Trophoblast cell (in vitro differentiated cells and primary cell): ENCODE results near the gene DZIP1L.

Experiments used
- DNase-seq, 2 donors: peaks; one replicate each; pipeline ENCODE4 v3.0.0-alpha.2; 2016
- H2AFZ ChIP-seq: 2 replicates; pipeline ENCODE4 v1.6.1; 2013; ENCODE audit warnings: low read length, moderate library complexity, mild to moderate bottlenecking; ENCODE audit not compliant: insufficient read depth, poor library complexity
- H2AK5ac ChIP-seq: 2 replicates; pipeline ENCODE4 v1.6.1; 2013; ENCODE audit warnings: mild to moderate bottlenecking, low read length
- H2BK120ac ChIP-seq: 2 replicates; pipeline ENCODE4 v1.6.1; 2013; ENCODE audit warnings: low read length, mild to moderate bottlenecking, moderate library complexity; ENCODE audit not compliant: insufficient read depth, poor library complexity
- H2BK12ac ChIP-seq: 2 replicates; pipeline ENCODE4 v1.6.1; 2013; ENCODE audit warnings: mild to moderate bottlenecking, low read length, moderate library complexity
- H2BK5ac ChIP-seq: 2 replicates; pipeline ENCODE4 v1.6.1; 2013; ENCODE audit warnings: low read length, low read depth, moderate library complexity, mild to moderate bottlenecking; ENCODE audit not compliant: poor library complexity
- H3K14ac ChIP-seq: 2 replicates; pipeline ENCODE4 v1.6.1; 2013; ENCODE audit warnings: mild to moderate bottlenecking, low read length
- H3K18ac ChIP-seq: 2 replicates; pipeline ENCODE4 v1.6.1; 2013; ENCODE audit warnings: mild to moderate bottlenecking, low read length
- H3K23ac ChIP-seq: 2 replicates; pipeline ENCODE4 v1.6.1; 2013; ENCODE audit warnings: low read length
- H3K27ac ChIP-seq: 2 replicates; pipeline ENCODE4 v1.5.1; 2013; ENCODE audit warnings: low read depth, mild to moderate bottlenecking, inconsistent platforms, low read length, moderate library complexity
- H3K27me3 ChIP-seq: 2 replicates; pipeline ENCODE4 v1.6.1; 2013; ENCODE audit warnings: inconsistent platforms, mild to moderate bottlenecking, low read length, moderate library complexity; ENCODE audit not compliant: insufficient read depth
- H3K36me3 ChIP-seq, 2 experiments: 1 replicate in 1 of 2; 2 replicates in 1 of 2; pipeline ENCODE4 v1.6.1; 2013; ENCODE audit warnings: low read length in 2 of 2, mild to moderate bottlenecking in 2 of 2, moderate library complexity in 1 of 2; ENCODE audit not compliant: insufficient read depth in 2 of 2, control insufficient read depth in 1 of 2
- H3K4ac ChIP-seq: 2 replicates; pipeline ENCODE4 v1.6.1; 2013; ENCODE audit warnings: low read depth, mild to moderate bottlenecking, low read length, moderate library complexity
- H3K4me1 ChIP-seq, 2 experiments: 1 replicate in 1 of 2; 2 replicates in 1 of 2; pipeline ENCODE4 v1.6.1; 2013; ENCODE audit warnings: low read length in 2 of 2, mild to moderate bottlenecking in 2 of 2, moderate library complexity in 1 of 2; ENCODE audit not compliant: insufficient read depth in 2 of 2, control insufficient read depth in 1 of 2
- H3K4me2 ChIP-seq: 2 replicates; pipeline ENCODE4 v1.6.1; 2013; ENCODE audit warnings: inconsistent platforms, mild to moderate bottlenecking, low read length, moderate library complexity
- H3K4me3 ChIP-seq: 2 replicates; pipeline ENCODE4 v1.5.1; 2013; ENCODE audit warnings: mild to moderate bottlenecking, low read depth, low read length, inconsistent platforms
- H3K79me1 ChIP-seq: one replicate; pipeline ENCODE4 v1.6.1; 2013; ENCODE audit warnings: low read length
- H3K79me2 ChIP-seq: 2 replicates; pipeline ENCODE4 v1.6.1; 2013; ENCODE audit warnings: low read length, mild to moderate bottlenecking; ENCODE audit not compliant: control insufficient read depth, insufficient read depth, poor library complexity
- H3K9ac ChIP-seq: 2 replicates; pipeline ENCODE4 v1.6.1; 2013; ENCODE audit warnings: mild to moderate bottlenecking, low read length
- H3K9me3 ChIP-seq: 2 replicates; pipeline ENCODE4 v1.6.1; 2013; ENCODE audit warnings: low read depth, mild to moderate bottlenecking, control low read depth, inconsistent platforms, low read length; ENCODE audit not compliant: insufficient read depth
- H4K12ac ChIP-seq: 2 replicates; pipeline ENCODE4 v1.6.1; 2013; ENCODE audit warnings: low read depth, mild to moderate bottlenecking, low read length, moderate library complexity
- H4K8ac ChIP-seq: 2 replicates; pipeline ENCODE4 v1.6.1; 2013; ENCODE audit warnings: low read depth, mild to moderate bottlenecking, low read length, moderate library complexity
- H4K91ac ChIP-seq: one replicate; pipeline ENCODE4 v1.6.1; 2013; ENCODE audit warnings: low read depth, mild to moderate bottlenecking, low read length, moderate library complexity
- WGBS: extraction: QIAGEN DNeasy Blood & Tissue Kit; methylation state at CpG from one replicate; pipeline ENCODE4 v1.1.7; 2013; ENCODE audit warnings: missing lambda C conversion rate; ENCODE audit not compliant: insufficient read length, insufficient coverage; ENCODE audit errors: extremely low coverage; 5-methylcytosine and 5-hydroxymethylcytosine counted together

DZIP1L gene

DNA sequence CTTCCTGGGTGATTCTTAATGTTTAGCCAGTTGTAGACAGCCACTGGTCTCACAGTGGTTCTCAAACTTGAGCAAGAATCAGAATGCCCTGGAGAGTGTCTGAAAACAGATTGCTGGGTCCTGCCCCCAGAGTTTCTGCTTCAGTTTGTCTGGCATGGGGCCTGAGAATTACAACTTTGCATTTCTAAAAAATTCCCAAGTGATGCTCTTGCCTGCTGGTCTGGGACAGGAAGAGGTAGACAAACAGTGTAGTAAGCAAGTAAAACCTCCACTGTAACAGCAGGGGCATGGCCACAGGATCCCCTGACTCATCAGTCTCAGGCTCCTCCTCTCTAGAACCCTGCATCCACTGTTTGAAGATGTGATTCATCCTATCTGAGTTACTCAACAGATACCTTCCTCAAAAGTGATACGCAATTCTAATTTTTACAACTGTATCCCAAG lies 36.5 kb downstream of the DZIP1L start:
- no peaks in the 10 kb centered on the region for H3K9me3 ChIP-seq
- H2AK5ac ChIP-seq = no peak overlapping the region
- H3K79me2 ChIP-seq = no peaks in the 10 kb centered on the region
- no peak overlapping the region for H2BK120ac ChIP-seq
- no peak overlapping the region for H4K8ac ChIP-seq
- H3K14ac ChIP-seq = no peak overlapping the region
- WGBS = no CpG with 5 or more reads among the region's 1 CpG
- peak in 1 of 2 donors; percentile 22 for DNase-seq
- no peak overlapping the region for H2BK12ac ChIP-seq
- peak overlapping the region; percentile 4 for H3K27ac ChIP-seq
- H3K27me3 ChIP-seq = no peaks in the 10 kb centered on the region
- no peak overlapping the region for H3K9ac ChIP-seq
- H2BK5ac ChIP-seq = no peak overlapping the region
- no peak overlapping the region for H4K12ac ChIP-seq
- no peak overlapping the region for H3K18ac ChIP-seq
- no peak overlapping the region for H2AFZ ChIP-seq
- no peak overlapping the region for H3K4ac ChIP-seq
- peaks cover 2 to 6% of the 10 kb centered on the region in 2 experiments for H3K36me3 ChIP-seq
- no peak overlapping the region for H4K91ac ChIP-seq
- H3K4me1 ChIP-seq = peaks cover 11 to 17% of the 10 kb centered on the region in 2 experiments
- no peak overlapping the region for H3K4me2 ChIP-seq
- peaks cover 2% of the 10 kb centered on the region for H3K79me1 ChIP-seq
- H3K23ac ChIP-seq = no peak overlapping the region
- no peak overlapping the region for H3K4me3 ChIP-seq

DNA sequence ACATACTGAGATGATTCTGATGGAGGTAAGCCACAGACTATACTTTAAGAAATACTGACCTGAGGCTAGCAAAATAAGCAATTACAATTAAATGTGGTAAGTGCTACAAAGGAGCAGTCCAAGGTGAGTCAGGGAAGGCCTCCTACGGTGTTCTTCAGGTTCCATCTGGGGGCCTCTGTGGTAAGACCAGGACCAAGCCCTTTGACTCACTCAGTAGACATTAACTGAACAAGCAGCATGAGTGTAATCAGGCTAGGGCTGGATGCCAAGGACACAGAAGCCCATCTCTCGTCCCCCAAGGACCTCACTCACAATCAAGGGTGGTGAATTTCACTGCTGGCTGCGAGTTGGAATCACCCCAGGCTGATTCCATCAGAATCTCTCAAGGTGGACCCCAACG lies 37.3 kb downstream of the DZIP1L start:
- Histone ChIP-seq H4K8ac (no peak overlapping the region), H3K27me3 (no peaks in the 10 kb centered on the region), H2AFZ (no peak overlapping the region), H2BK12ac (no peak overlapping the region), H3K14ac (no peak overlapping the region), H2AK5ac (no peak overlapping the region), H3K4me3 (no peak overlapping the region), H3K4me2 (no peak overlapping the region), H2BK120ac (no peak overlapping the region), H3K79me2 (no peaks in the 10 kb centered on the region), H3K79me1 (peaks cover 2% of the 10 kb centered on the region), H3K9ac (no peak overlapping the region), H3K4me1 (peaks cover 11 to 14% of the 10 kb centered on the region in 2 experiments), H3K9me3 (no peaks in the 10 kb centered on the region), H3K23ac (no peak overlapping the region), H3K4ac (no peak overlapping the region), H4K91ac (no peak overlapping the region), H3K27ac (no peak overlapping the region), H3K18ac (no peak overlapping the region), H2BK5ac (no peak overlapping the region), H3K36me3 (peaks cover 0 to 6% of the 10 kb centered on the region in 2 experiments), H4K12ac (no peak overlapping the region)
- no CpG with 5 or more reads among the region's 4 CpGs for WGBS
- no peak for DNase-seq

DNA sequence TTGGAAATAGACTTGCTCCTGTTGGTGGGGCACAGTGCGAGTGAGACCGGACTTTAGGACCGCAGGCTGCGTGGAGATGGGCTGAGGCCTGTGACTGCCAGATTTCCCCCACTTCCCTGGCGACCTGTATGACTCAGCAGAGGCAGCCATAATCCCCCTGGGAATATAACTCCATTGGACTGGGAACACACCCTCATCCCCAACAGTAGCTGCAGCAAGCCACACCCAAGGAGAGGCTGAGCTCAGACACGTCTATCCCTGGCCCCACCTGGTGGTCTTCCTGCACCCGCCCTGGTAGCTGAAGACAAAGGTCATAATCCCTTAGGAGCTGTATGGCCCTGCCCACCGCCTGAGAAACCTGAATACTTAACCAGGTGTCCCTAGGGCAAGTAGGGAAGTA lies 42.6 kb downstream of the DZIP1L start:
- no peaks in the 10 kb centered on the region for H3K27me3 ChIP-seq
- H2BK120ac ChIP-seq = no peak overlapping the region
- H3K4me2 ChIP-seq = no peak overlapping the region
- H4K12ac ChIP-seq = no peak overlapping the region
- no peak for DNase-seq
- no peaks in the 10 kb centered on the region for H3K79me2 ChIP-seq
- no peak overlapping the region for H3K14ac ChIP-seq
- no peak overlapping the region for H3K4me3 ChIP-seq
- no peaks in the 10 kb centered on the region for H3K4me1 ChIP-seq
- H2AFZ ChIP-seq = no peak overlapping the region
- no peak overlapping the region for H2AK5ac ChIP-seq
- no peak overlapping the region for H3K9ac ChIP-seq
- H2BK12ac ChIP-seq = no peak overlapping the region
- H3K36me3 ChIP-seq = peaks cover 6 to 12% of the 10 kb centered on the region in 2 experiments
- H3K79me1 ChIP-seq = no peaks in the 10 kb centered on the region
- no peak overlapping the region for H3K27ac ChIP-seq
- no peak overlapping the region for H4K8ac ChIP-seq
- no CpG with 5 or more reads among the region's 8 CpGs for WGBS
- H3K4ac ChIP-seq = no peak overlapping the region
- H4K91ac ChIP-seq = no peak overlapping the region
- H3K23ac ChIP-seq = no peak overlapping the region
- no peaks in the 10 kb centered on the region for H3K9me3 ChIP-seq
- no peak overlapping the region for H2BK5ac ChIP-seq
- no peak overlapping the region for H3K18ac ChIP-seq

DNA sequence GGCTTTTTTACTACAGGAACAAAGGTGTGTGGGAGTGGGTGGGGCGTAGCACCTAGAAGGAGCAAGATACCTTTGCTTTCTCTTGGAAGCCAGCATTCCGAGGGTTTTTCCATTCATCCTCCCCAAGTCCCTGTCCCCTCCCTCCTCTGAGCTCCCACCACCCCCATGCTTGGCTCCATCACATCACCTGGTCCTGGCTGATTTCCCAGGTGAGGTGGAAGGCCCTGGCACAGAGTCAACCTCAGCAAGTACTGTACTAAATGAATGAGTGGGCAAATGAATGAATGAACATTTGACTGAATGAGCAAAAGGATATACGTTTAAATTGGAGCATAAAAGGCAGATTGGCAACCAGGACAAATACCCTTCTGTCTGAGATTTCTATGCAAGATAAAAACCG lies 45.4 kb downstream of the DZIP1L start:
- no peak overlapping the region for H4K91ac ChIP-seq
- H3K79me1 ChIP-seq = no peaks in the 10 kb centered on the region
- no peak overlapping the region for H3K27ac ChIP-seq
- no peak overlapping the region for H2BK12ac ChIP-seq
- H3K9me3 ChIP-seq = no peaks in the 10 kb centered on the region
- H3K4me2 ChIP-seq = no peak overlapping the region
- H3K27me3 ChIP-seq = no peaks in the 10 kb centered on the region
- no peaks in the 10 kb centered on the region for H3K79me2 ChIP-seq
- no peak overlapping the region for H2AK5ac ChIP-seq
- H2BK120ac ChIP-seq = no peak overlapping the region
- no peak for DNase-seq
- H3K14ac ChIP-seq = no peak overlapping the region
- no peak overlapping the region for H4K8ac ChIP-seq
- H3K36me3 ChIP-seq = peaks cover 11 to 15% of the 10 kb centered on the region in 2 experiments
- H3K4me1 ChIP-seq = no peaks in the 10 kb centered on the region
- WGBS = no CpG with 5 or more reads among the region's 4 CpGs
- no peak overlapping the region for H3K4me3 ChIP-seq
- H2AFZ ChIP-seq = no peak overlapping the region
- H3K9ac ChIP-seq = no peak overlapping the region
- no peak overlapping the region for H4K12ac ChIP-seq
- H3K23ac ChIP-seq = no peak overlapping the region
- H2BK5ac ChIP-seq = no peak overlapping the region
- no peak overlapping the region for H3K18ac ChIP-seq
- no peak overlapping the region for H3K4ac ChIP-seq
